ENCODE measurements around the gene MRPL14.
"Not testable (repeated sequence)": the region's sequence is repeated elsewhere in the genome, so short reads cannot be mapped to it uniquely, and the experiment has no call there.

The MRPL14 gene

GRCh38 chr6:44093066-44093465 lies 34.2 kb downstream of the MRPL14 start:
- ATAC-seq: no peak
- TF ChIP-seq RARB (CRISPR knock-in tag; IDR thresholded peaks at IDR 0.05): no peak
- TF ChIP-seq CSDC2 (CRISPR knock-in tag; IDR thresholded peaks at IDR 0.05): no peak
- no peak for TF ChIP-seq ZFP3 (CRISPR knock-in tag; IDR thresholded peaks at IDR 0.05)
- TF ChIP-seq TCF4 (CRISPR knock-in tag; IDR thresholded peaks at IDR 0.05; ENCODE audit: borderline replicate concordance): no peak
- TF ChIP-seq PPARA (CRISPR knock-in tag; IDR thresholded peaks at IDR 0.05; ENCODE audit: borderline replicate concordance): no peak
- TF ChIP-seq ISL1 (CRISPR knock-in tag; IDR thresholded peaks at IDR 0.05): no peak
- TF ChIP-seq BACH2 (CRISPR knock-in tag; IDR thresholded peaks at IDR 0.05; ENCODE audit: borderline replicate concordance): no peak
- no peak for TF ChIP-seq ESRRG (CRISPR knock-in tag; IDR thresholded peaks at IDR 0.05)
- no peak for TF ChIP-seq TOX (CRISPR knock-in tag; IDR thresholded peaks at IDR 0.05; ENCODE audit: borderline replicate concordance)
- TF ChIP-seq ZFP30 (CRISPR knock-in tag; IDR thresholded peaks at IDR 0.05): no peak
- no peak for TF ChIP-seq OSR1 (CRISPR knock-in tag; IDR thresholded peaks at IDR 0.05)
- TF ChIP-seq ZNF8 (CRISPR knock-in tag; IDR thresholded peaks at IDR 0.05): no peak
- no peak for TF ChIP-seq GLIS3 (CRISPR knock-in tag; IDR thresholded peaks at IDR 0.05)
- TF ChIP-seq PATZ1 (CRISPR knock-in tag; IDR thresholded peaks at IDR 0.05; ENCODE audit: borderline replicate concordance): no peak
- no peak for TF ChIP-seq ZNF565 (CRISPR knock-in tag; conservative IDR thresholded peaks at IDR 0.05; ENCODE audit: low read depth)
- TF ChIP-seq ZNF70 (CRISPR knock-in tag; IDR thresholded peaks at IDR 0.05): no peak
- TF ChIP-seq POU6F1 (CRISPR knock-in tag; IDR thresholded peaks at IDR 0.05; ENCODE audit: borderline replicate concordance, low read depth): no peak
- no peak for TF ChIP-seq CSRNP3 (CRISPR knock-in tag; IDR thresholded peaks at IDR 0.05)
- TF ChIP-seq SNAI2 (CRISPR knock-in tag; IDR thresholded peaks at IDR 0.05): no peak

- no peak for ATAC-seq
- TF ChIP-seq CSDC2 (CRISPR knock-in tag; IDR thresholded peaks at IDR 0.05) (no peak), BACH2 (CRISPR knock-in tag; IDR thresholded peaks at IDR 0.05; ENCODE audit: borderline replicate concordance) (no peak), CREB5 (CRISPR knock-in tag; IDR thresholded peaks at IDR 0.05; ENCODE audit: low read depth) (no peak), ZC3H10 (CRISPR knock-in tag; IDR thresholded peaks at IDR 0.05) (no peak), POU6F1 (CRISPR knock-in tag; IDR thresholded peaks at IDR 0.05; ENCODE audit: borderline replicate concordance, low read depth) (no peak), ISL1 (CRISPR knock-in tag; IDR thresholded peaks at IDR 0.05) (no peak)
Observed at GRCh38 chr6:44091981-44092884, 35.0 kb downstream of the MRPL14 start.

- not testable (repeated sequence) for ATAC-seq
Observed at GRCh38 chr6:44091356-44091755, 35.9 kb downstream of the MRPL14 start.
